Loucy (cell line): ENCODE measurements around the gene HENMT1.

Source experiments
- CTCF ChIP-seq: fragments of 200-600 bp; sonication (generic); conservative IDR thresholded peaks from 2 replicates; pipeline ENCODE4 v1.5.1; 2014; ENCODE audit warnings: mild to moderate bottlenecking, antibody characterized with exemption, low read length
- EZH2phosphoT487 ChIP-seq: fragments of 200-600 bp; IDR thresholded peaks from 2 replicates; pipeline ENCODE4 v1.6.1; 2018; ENCODE audit warnings: antibody characterized with exemption, mild to moderate bottlenecking, moderate library complexity, borderline replicate concordance

GRCh38 chr1:108628665-108629064 lies 32.2 kb downstream of the HENMT1 start:
- TF ChIP-seq CTCF = no peak
- no peak for TF ChIP-seq EZH2phosphoT487
